Hematopoietic multipotent progenitor cell treated with erythropoietin and hydrocortisone succinate and interleukin-3 and kit ligand, for 6 days (in vitro differentiated cells): Measurements from ENCODE around the gene APOM.

Source experiments
- DNase-seq: peaks from one replicate; pipeline ENCODE4 v3.0.0-alpha.2; 2015

APOM gene

GRCh38 chr6:31631681-31632278 lies 23.9 kb upstream of the APOM start:
- DNase-seq, result no peak

- no peak for DNase-seq
These were observed 23.3 kb upstream of the APOM start for GRCh38 chr6:31632279-31632946.

- DNase-seq, result no peak
These were observed 22.2 kb upstream of the APOM start for GRCh38 chr6:31633447-31633846.

- DNase-seq, result no peak
These were observed 21.6 kb upstream of the APOM start for GRCh38 chr6:31634131-31634530.

GRCh38 chr6:31634969-31635575 lies 20.6 kb upstream of the APOM start:
- DNase-seq, result no peak

- no peak for DNase-seq
These were observed 18.7 kb upstream of the APOM start for GRCh38 chr6:31636698-31637596.

GRCh38 chr6:31639043-31639442 lies 16.7 kb upstream of the APOM start:
- no peak for DNase-seq

GRCh38 chr6:31639449-31639861 lies 16.2 kb upstream of the APOM start:
- DNase-seq, result no peak

GRCh38 chr6:31640612-31641011 lies 15.1 kb upstream of the APOM start:
- no peak for DNase-seq

GRCh38 chr6:31641370-31641769 lies 14.3 kb upstream of the APOM start:
- no peak for DNase-seq

GRCh38 chr6:31642798-31643570 lies 12.7 kb upstream of the APOM start:
- DNase-seq, result no peak

GRCh38 chr6:31643818-31644454 lies 11.8 kb upstream of the APOM start:
- no peak for DNase-seq

- no peak for DNase-seq
These were observed 10.4 kb upstream of the APOM start for GRCh38 chr6:31645325-31645724.

GRCh38 chr6:31651602-31652191 lies 4.0 kb upstream of the APOM start:
- peak; percentile 89 for DNase-seq

GRCh38 chr6:31652925-31653724 lies 2.6 kb upstream of the APOM start:
- peak; percentile 98 for DNase-seq

GRCh38 chr6:31654574-31655348 lies 933 bp upstream of the APOM start:
- no peak for DNase-seq

GRCh38 chr6:31657406-31658157 lies 1.9 kb downstream of the APOM start:
- DNase-seq, result no peak

GRCh38 chr6:31658158-31658688 lies 2.5 kb downstream of the APOM start:
- no peak for DNase-seq
